AG10803 (cell line): ENCODE measurements around the gene TECR.

ENCODE experiments used
- DNase-seq: peaks from one replicate; pipeline ENCODE4 v3.0.0; 2010; ENCODE audit warnings: low read depth
- H3K4me3 ChIP-seq: 2 replicates; pipeline ENCODE4 v1.5.1; 2011; ENCODE audit warnings: mild to moderate bottlenecking, low read length, control low read depth
- TF ChIP-seq, protein P1 (sequence below): conservative IDR thresholded peaks from 2 replicates; pipeline ENCODE4 v1.5.1; 2011; ENCODE audit warnings: mild to moderate bottlenecking, low read length, control low read depth, inconsistent platforms

Gene TECR

DNA sequence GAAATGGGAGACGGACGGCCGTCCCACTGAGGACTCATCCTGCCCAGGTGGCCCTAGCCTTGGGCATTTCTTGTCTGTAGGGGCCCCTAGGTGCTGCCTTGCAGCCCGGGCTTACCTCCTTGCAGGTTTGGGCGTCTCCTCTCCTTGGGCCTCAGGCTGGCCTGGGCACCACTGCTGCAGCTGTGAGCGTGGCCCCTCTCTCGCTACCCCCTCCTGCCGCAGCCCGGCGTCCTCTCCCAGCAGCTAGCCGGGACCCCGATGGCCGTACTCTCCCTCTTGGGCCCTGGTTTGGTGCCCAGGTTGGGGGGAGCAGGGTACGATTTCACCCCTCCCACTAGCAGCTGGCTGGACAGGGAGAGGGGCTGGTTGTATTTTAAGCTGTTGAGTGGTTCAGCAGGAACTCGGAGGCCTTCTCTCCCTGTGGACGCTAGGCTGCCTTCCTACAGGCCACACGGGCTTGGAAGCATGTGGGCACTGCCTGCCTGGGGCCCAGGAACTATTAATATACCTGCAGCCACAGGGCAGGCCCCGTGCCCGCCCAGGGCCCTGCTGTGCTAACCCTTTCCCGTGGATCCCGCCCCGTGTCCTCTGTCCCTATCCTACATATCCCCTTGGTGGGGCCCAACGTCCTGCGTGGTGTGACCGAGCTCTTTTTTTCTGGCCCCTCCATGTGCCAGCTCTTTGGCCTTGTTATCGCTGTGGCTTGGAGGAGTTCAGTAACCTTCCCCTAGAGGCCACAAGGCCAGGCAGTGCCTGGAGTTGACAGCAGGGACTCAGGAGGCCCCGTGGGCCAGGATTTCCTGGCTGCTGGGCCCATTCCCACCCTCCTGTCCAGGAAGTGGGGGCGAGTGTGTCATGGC, 30.8 kb downstream of the TECR start:
- no peak for DNase-seq
- H3K4me3 ChIP-seq: no peak overlapping the region

DNA sequence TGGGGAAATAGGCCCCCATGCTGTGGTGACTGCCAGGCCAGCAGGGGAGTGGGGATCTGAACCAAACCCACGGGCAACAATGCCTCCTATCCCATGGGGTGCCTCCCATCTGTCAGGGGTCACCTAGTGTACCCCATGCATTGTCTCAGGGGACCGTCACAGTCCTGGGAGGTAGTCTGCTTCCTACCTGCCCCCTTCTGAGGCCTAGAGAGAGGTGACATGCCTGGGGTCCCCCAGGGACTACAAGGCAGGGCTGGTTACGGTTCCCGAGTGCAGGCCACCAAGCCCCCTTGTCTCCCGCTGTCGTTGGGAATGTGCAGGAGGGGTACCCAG, 31.3 kb downstream of the TECR start:
- H3K4me3 ChIP-seq: no peak overlapping the region
- TF ChIP-seq, protein P1, sequence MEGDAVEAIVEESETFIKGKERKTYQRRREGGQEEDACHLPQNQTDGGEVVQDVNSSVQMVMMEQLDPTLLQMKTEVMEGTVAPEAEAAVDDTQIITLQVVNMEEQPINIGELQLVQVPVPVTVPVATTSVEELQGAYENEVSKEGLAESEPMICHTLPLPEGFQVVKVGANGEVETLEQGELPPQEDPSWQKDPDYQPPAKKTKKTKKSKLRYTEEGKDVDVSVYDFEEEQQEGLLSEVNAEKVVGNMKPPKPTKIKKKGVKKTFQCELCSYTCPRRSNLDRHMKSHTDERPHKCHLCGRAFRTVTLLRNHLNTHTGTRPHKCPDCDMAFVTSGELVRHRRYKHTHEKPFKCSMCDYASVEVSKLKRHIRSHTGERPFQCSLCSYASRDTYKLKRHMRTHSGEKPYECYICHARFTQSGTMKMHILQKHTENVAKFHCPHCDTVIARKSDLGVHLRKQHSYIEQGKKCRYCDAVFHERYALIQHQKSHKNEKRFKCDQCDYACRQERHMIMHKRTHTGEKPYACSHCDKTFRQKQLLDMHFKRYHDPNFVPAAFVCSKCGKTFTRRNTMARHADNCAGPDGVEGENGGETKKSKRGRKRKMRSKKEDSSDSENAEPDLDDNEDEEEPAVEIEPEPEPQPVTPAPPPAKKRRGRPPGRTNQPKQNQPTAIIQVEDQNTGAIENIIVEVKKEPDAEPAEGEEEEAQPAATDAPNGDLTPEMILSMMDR: no peak
- DNase-seq: no peak

More for the DNA sequence above, 30.8 kb downstream of the TECR start:
- TF ChIP-seq, protein P1: no peak

DNA sequence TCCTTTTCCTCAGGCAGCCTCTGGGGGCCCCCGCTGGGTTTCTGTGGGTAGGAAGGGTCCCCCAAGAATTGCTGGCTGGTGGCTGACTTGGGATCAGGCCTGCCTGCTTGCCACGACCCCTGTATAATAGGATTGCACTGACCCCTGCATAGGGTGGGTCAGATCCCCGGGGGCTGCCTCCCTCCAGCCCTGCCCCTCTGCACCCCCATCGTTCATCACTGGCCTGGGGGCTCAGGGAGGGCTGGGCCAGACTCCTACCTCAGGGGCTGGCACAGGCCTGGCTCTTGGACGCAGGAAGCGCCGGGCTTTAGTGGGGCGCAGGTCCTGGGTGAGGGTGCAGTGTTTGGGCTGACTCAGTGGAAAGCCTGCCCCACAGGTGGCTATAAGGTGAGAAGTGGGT, 31.9 kb downstream of the TECR start:
- TF ChIP-seq, protein P1: no peak
- H3K4me3 ChIP-seq: no peak overlapping the region
- no peak for DNase-seq

DNA sequence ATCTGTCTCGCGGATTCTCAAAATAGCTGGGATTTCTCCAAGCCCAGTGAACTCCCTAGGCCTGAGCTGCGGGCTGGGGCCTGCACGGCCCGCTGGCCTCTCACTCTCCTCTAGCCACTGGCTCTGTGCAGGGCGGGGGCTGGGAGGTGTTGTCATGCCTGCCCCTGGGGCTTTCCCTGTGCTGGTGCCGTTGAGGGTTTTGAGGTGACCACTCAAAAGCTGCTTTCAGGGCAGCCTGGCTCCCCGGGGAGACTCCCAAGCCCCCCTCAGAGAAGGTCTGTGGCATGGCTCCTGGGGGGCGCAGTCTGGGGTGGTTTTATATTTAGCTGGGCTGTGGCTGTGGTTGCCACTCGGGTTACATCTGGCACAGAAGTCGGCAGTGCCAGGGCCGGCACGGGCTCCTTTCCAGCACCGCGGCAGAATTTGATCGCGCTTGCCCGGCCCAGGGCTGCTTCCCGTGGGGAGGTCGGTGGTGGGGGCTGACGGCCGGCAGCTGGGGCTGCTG, 32.5 kb downstream of the TECR start:
- no peak overlapping the region for H3K4me3 ChIP-seq
- DNase-seq: no peak
- TF ChIP-seq, protein P1: no peak

DNA sequence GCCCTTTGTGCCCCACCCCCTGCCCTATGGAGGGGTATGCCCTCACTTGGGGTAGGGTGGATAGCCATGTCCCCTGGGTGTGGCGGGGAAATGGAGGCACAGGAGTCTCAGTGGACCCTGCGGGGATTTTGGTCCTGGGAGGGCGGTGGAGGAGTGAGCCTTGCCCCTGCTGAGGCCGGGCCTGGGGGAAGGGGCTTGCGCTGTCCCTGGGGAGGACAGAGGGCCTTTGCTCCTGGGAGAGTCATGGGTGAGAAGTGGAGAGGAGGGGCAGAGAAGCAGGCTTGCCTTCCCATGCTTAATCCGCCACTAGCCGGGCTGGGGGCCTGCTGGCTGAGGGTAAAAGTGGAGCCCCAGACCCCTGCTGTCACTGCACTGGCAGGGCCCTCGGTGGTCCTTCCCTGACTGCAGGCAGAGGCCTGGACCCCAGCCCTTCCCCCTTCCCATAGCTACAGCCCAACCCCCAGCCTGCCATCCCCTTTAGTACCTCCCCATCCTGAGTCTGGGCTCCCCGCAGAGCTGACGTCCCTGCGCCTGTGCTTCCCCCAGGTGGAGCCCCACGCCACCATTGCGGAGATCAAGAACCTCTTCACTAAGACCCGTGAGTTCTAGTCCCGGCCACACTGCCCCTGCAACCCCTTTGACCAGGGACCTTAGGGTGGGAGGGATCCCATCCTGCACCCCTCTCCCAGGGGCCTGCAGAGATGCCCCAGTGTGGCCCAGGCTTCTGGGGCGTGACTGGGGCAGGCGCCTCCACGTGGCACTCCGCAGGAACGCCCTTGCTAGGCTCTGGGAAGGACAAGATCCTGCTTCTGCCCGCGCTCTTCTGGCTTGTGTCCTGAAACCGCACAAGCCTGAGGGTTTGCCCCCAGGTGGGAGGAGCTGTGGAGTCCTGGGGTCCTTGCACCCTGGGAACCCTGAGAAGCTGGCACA, 33.5 kb downstream of the TECR start:
- H3K4me3 ChIP-seq: no peak overlapping the region
- TF ChIP-seq, protein P1: no peak
- no peak for DNase-seq

DNA sequence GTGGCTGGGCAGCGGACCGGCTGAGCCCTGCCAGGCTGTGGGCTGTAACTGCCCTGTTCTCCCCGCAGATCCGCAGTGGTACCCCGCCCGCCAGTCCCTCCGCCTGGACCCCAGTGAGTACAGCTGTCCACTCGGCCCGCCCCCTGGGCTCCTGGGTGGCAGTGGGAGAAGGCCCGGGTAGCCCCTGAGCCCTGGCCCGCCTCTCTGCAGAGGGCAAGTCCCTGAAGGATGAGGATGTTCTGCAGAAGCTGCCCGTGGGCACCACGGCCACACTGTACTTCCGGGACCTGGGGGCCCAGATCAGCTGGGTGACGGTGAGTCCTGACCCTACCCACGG, 34.2 kb downstream of the TECR start:
- no peak for DNase-seq
- H3K4me3 ChIP-seq: no peak overlapping the region
- TF ChIP-seq, protein P1: no peak
